Retinal pigment epithelial cell (primary cell): Measurements from ENCODE around the gene UXS1.

ENCODE experiments used
- DNase-seq: peaks from one replicate; pipeline ENCODE4 v3.0.0-alpha.2; 2010; ENCODE audit warnings: low read depth
- H3K4me3 ChIP-seq: 2 replicates; pipeline ENCODE4 v1.5.1; 2011; ENCODE audit warnings: mild to moderate bottlenecking, low read length, control low read depth, moderate library complexity
- TF ChIP-seq, protein P1 (sequence below): conservative IDR thresholded peaks from 2 replicates; pipeline ENCODE4 v1.5.1; 2011; ENCODE audit warnings: low read depth, low read length, control low read depth, inconsistent platforms

UXS1 gene

DNA sequence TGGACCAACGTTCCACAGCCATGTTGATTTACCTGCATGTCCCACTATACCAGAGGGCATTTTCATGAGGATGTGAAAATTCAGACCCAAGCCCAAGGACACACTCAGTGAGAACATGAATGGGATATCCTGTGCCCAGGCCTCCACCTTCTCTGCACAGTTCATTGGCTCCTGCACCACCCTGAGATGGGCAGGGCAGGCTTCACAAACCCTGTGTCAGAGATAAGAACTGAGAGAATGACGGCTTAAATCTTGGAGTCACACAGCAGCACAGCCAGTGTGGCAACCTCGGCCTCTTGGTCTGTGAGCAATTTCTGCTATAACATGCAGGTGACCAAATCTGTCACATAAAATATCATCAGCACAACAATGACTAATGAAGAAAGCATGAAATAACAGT lies 71.9 kb downstream of the UXS1 start:
- no peak for DNase-seq
- TF ChIP-seq, protein P1, sequence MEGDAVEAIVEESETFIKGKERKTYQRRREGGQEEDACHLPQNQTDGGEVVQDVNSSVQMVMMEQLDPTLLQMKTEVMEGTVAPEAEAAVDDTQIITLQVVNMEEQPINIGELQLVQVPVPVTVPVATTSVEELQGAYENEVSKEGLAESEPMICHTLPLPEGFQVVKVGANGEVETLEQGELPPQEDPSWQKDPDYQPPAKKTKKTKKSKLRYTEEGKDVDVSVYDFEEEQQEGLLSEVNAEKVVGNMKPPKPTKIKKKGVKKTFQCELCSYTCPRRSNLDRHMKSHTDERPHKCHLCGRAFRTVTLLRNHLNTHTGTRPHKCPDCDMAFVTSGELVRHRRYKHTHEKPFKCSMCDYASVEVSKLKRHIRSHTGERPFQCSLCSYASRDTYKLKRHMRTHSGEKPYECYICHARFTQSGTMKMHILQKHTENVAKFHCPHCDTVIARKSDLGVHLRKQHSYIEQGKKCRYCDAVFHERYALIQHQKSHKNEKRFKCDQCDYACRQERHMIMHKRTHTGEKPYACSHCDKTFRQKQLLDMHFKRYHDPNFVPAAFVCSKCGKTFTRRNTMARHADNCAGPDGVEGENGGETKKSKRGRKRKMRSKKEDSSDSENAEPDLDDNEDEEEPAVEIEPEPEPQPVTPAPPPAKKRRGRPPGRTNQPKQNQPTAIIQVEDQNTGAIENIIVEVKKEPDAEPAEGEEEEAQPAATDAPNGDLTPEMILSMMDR = no peak
- H3K4me3 ChIP-seq = no peak overlapping the region

GRCh38 chr2:106120432-106120831 lies 73.7 kb downstream of the UXS1 start:
- DNase-seq = no peak
- TF ChIP-seq, protein P1 = no peak
- no peak overlapping the region for H3K4me3 ChIP-seq

- DNase-seq = no peak
- TF ChIP-seq, protein P1 = no peak
- no peak overlapping the region for H3K4me3 ChIP-seq
These were observed 75.0 kb downstream of the UXS1 start for GRCh38 chr2:106119074-106119473.

DNA sequence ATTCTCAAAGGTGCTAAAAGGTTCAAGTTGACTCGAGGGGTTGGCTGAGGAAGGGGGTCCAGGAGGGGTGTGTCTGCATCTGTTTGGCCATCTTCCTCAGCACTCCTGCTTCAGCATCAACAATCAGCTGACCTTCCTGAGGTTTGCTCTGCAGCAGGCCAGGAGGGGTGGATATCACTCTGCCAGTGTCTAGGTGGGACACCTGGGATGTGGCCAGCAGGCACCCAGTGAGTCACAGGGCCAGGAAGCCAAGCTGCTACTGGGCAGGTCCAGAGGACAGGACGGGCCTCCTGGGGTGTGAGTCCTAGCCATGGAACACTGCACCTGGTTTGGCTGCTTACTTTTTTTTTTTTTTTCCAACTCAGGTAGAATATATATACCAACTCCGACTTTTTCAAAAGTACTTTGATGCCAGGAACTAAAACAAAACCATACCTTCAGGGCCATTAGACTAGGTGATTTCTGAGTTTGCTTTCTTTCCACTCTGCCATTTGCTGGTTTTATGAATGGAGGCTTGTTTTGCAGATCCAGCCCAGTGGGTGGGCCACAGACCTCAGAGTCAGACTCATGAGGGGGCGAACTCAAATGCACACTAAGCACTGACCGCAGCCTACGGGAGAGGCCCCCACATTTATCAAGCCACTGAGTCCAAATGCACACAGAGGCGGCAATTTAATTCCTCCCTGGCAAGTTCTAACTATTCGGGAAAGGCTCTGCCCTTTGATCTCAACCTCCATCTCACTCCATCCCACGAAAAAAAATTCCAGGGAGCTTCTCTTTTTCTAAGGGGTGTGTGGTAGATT lies 76.0 kb downstream of the UXS1 start:
- DNase-seq = no peak
- no peak overlapping the region for H3K4me3 ChIP-seq
- TF ChIP-seq, protein P1 = no peak

DNA sequence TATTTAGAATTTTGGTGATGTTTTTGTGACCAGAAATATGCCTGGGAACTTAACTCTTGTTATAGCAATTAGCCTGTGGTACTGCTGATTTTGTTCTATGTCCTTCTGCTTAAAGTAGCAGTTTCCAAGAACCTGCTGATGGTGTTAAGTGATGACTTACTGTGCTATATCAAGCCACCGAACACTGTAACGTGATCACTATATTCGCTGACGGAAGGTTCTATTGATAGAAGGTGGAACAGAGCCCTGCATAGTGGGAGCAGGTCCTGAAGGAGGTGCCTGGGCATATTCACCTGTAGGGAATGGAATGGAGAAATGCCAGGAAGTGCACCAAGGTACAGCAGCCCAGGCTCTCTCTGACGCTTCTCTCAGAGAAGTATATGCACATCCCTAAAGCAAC lies 76.8 kb downstream of the UXS1 start:
- no peak for DNase-seq
- TF ChIP-seq, protein P1 = no peak
- no peak overlapping the region for H3K4me3 ChIP-seq

DNA sequence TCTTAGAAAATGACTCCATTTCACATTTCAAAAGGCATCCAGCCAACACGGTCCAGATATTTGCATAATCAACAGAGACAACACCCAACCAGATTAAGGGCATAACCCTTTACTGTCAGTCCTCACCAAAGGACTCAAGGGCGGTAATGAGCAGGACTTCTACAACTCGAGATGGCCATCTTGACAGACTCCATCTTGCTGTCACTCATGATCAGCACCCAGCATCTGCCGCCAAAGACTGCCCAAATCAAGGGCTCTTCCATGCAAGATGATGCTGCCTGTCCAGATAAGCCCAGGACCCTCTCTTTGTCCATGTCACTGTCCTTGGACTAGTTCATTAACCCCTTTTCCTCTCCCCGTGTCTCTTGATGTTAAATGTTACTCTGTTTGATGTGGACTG lies 77.9 kb downstream of the UXS1 start:
- H3K4me3 ChIP-seq = no peak overlapping the region
- DNase-seq = no peak
- TF ChIP-seq, protein P1 = no peak

- DNase-seq = no peak
- TF ChIP-seq, protein P1 = no peak
- no peak overlapping the region for H3K4me3 ChIP-seq
These were observed 78.4 kb downstream of the UXS1 start for GRCh38 chr2:106115665-106116064.
